NCI-H128 (cell line): Measurements from ENCODE around the gene POLE.

Source experiments
- DNase-seq: peaks from one replicate; lab custom pipeline; 2025; ENCODE audit not compliant: unreplicated experiment; lab: John Stamatoyannopoulos, UW

The POLE gene

GRCh38 chr12:132632521-132633228, 54.5 kb downstream of the POLE start:
- no peak for DNase-seq

GRCh38 chr12:132631666-132632065, 55.5 kb downstream of the POLE start:
- DNase-seq = no peak

GRCh38 chr12:132630672-132631071, 56.5 kb downstream of the POLE start:
- no peak for DNase-seq

- no peak for DNase-seq
Measured at GRCh38 chr12:132629330-132629729, 57.8 kb downstream of the POLE start.

GRCh38 chr12:132625731-132626430, 61.3 kb downstream of the POLE start:
- no peak for DNase-seq

- no peak for DNase-seq
Measured at GRCh38 chr12:132624910-132625630, 62.1 kb downstream of the POLE start.

- DNase-seq = no peak
Measured at GRCh38 chr12:132624186-132624855, 62.8 kb downstream of the POLE start.

- DNase-seq = no peak
Measured at GRCh38 chr12:132623072-132623869, 63.9 kb downstream of the POLE start.

- DNase-seq = no peak
Measured at GRCh38 chr12:132622437-132623071, 64.6 kb downstream of the POLE start.

GRCh38 chr12:132621657-132622435, 65.3 kb downstream of the POLE start:
- no peak for DNase-seq

GRCh38 chr12:132620899-132621656, 66.1 kb downstream of the POLE start:
- DNase-seq = no peak

- no peak for DNase-seq
Measured at GRCh38 chr12:132620113-132620898, 66.8 kb downstream of the POLE start.

GRCh38 chr12:132619386-132620112, 67.6 kb downstream of the POLE start:
- DNase-seq = no peak

GRCh38 chr12:132619071-132619385, 68.1 kb downstream of the POLE start:
- DNase-seq = no peak

GRCh38 chr12:132618683-132619043, 68.5 kb downstream of the POLE start, which contains the start of gene P2RX2:
Gene P2RX2 (plus strand): TSS chr12:132618776. CDS start chr12:132618817, 41 bp downstream.
- DNase-seq = no peak

GRCh38 chr12:132617822-132618682, 69.1 kb downstream of the POLE start:
- no peak for DNase-seq
